ENCODE results near the gene SPTY2D1.

DNA sequence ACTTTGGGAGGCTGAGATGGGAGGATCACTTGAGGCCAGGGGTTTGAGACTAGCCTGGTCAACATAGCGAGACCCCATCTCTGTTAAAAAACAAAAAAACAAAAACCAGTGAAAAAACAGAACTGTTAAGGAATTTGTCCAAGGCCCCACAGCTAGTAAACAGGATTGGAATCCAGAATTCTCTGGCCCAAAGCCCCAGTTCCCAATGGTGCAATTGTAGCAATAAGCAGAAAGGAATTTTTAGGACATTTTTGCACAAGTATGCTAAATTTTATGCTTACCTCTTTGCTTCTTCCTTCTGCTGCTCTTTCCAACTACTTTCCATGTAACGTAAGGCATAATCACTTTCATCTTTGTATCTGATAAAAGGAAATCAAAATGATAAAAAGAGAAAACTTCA, 22.9 kb downstream of the SPTY2D1 start:
- TF ChIP-seq, protein P1, sequence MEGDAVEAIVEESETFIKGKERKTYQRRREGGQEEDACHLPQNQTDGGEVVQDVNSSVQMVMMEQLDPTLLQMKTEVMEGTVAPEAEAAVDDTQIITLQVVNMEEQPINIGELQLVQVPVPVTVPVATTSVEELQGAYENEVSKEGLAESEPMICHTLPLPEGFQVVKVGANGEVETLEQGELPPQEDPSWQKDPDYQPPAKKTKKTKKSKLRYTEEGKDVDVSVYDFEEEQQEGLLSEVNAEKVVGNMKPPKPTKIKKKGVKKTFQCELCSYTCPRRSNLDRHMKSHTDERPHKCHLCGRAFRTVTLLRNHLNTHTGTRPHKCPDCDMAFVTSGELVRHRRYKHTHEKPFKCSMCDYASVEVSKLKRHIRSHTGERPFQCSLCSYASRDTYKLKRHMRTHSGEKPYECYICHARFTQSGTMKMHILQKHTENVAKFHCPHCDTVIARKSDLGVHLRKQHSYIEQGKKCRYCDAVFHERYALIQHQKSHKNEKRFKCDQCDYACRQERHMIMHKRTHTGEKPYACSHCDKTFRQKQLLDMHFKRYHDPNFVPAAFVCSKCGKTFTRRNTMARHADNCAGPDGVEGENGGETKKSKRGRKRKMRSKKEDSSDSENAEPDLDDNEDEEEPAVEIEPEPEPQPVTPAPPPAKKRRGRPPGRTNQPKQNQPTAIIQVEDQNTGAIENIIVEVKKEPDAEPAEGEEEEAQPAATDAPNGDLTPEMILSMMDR (conservative IDR thresholded peaks at IDR 0.05; ENCODE audit: low read depth, low read length) = no peak
- TF ChIP-seq EZH2phosphoT487 (IDR thresholded peaks at IDR 0.05; ENCODE audit: borderline replicate concordance, low read length) = no peak
- TF ChIP-seq EZH2 (IDR thresholded peaks at IDR 0.05; ENCODE audit: low read length, unreplicated experiment) = no peak

Data from PC-3 (cell line).